ENCODE results near the gene LMNA. TPM values are rescaled to one million over a fixed set of nuclear protein-coding genes. Genes with fewer than 3 reads are reported as not detected.

The LMNA gene
- total and polyA plus RNA-seq, 2 experiments from 2014 or later: 208 to 345 TPM

DNA sequence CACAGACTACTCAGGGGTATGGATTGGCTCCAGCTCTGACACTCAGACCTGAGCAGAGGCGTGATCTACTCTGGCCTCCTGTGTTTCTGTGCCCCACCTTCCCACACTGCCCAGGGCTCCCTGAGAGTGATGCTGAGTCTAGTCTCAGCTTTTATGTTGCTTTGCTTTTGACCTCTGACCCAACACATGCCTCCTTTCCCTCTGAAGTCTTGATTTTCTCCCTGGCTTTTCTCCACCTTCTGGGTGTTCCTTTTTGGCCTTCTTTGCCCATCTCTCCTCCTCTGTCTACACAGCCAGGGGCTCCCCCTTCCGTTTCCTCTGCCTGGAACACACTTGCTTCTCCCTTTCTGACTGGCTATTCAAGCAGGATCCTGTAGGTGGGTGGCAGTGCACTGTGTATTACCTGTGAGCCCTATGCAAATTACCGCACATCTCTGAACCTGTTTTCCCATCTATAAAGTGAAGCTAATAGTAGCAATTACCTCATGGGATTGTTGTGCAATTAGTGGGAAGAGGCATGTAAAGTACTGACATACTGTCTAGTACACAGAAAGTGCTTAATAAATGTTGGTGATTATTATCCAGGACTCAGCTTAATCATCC is 18.5 kb upstream of the LMNA start:
- Histone ChIP-seq H3K4me3 (no peak overlapping the region), H3K79me2 (peaks cover 87% of the 10 kb centered on the region), H3K9me2 (replicated peaks; ENCODE audit: insufficient read depth) (no peaks in the 10 kb centered on the region), H3K27me3 (no peaks in the 10 kb centered on the region), H3K4me2 (no peak overlapping the region), H3K9me3 (ENCODE audit: low read depth) (no peaks in the 10 kb centered on the region), H2AFZ (no peak overlapping the region), H3K36me3 (replicated peaks; ENCODE audit: insufficient read depth, low read depth) (no peaks in the 10 kb centered on the region), H3K4me1 (ENCODE audit: insufficient read depth) (peaks cover 15% of the 10 kb centered on the region), H4K20me1 (ENCODE audit: insufficient read depth, poor library complexity, severe bottlenecking) (no peaks in the 10 kb centered on the region), H3K27ac (peak overlapping the region; percentile 84)
- 94% methylated on average over 3 of the region's 3 CpGs for WGBS (ENCODE audit: low lambda C conversion rate, missing lambda C conversion rate)
- TF ChIP-seq EZH2 (IDR thresholded peaks at IDR 0.05; ENCODE audit: borderline replicate concordance) (no peak), CTCF (IDR thresholded peaks at IDR 0.05; ENCODE audit: poor library complexity) (no peak), EZH2phosphoT487 (IDR thresholded peaks at IDR 0.05; ENCODE audit: low read depth, severe bottlenecking, unreplicated experiment) (no peak)
- no peak for DNase-seq (ENCODE audit: low spot score)

DNA sequence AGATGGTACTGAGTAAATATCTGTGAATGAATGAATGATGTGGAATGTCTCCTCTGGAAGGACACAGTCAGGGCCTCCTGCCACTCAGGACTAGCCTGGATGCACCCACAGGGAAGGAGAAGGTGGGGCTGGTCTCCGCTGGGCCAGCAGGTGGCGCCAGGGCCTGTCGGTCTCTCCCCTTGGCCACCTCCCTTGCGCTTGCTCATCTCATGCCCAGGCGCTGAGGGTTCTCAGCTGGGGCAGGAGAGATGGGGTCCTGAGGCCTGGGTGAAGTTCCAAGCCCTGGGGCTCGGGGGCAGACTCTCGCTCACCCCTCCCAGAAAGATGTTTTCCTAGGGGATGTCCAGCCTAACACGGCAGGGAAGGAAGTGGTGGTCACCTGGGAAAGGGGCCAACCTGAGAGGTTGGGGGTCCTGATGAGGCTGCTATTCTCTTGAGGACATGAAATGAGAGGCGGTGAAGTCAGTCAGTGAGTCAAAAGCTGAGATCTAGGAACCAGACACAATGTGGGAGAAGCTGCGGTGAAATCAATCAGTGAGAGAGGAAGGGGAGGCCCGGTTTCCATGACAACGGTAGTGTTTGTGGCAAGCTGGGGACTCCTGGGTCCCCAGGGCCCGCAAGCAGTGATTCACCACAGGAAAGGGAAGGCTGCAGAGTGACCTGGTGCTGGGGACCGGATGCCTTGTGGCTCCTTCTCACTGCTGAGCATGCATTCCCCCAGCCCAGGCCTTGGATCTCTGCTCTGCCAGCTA is 17.7 kb upstream of the LMNA start:
- peak; percentile 92 for DNase-seq (ENCODE audit: low spot score)
- H3K9me2 ChIP-seq (replicated peaks; ENCODE audit: insufficient read depth): no peaks in the 10 kb centered on the region
- no peaks in the 10 kb centered on the region for H3K27me3 ChIP-seq
- no peaks in the 10 kb centered on the region for H3K36me3 ChIP-seq (replicated peaks; ENCODE audit: insufficient read depth, low read depth)
- H3K4me1 ChIP-seq (ENCODE audit: insufficient read depth): peaks cover 16% of the 10 kb centered on the region
- H3K79me2 ChIP-seq: peaks cover 82% of the 10 kb centered on the region
- H2AFZ ChIP-seq: no peak overlapping the region
- H3K27ac ChIP-seq: peak overlapping the region; percentile 84
- no peak overlapping the region for H3K4me3 ChIP-seq
- H3K9me3 ChIP-seq (ENCODE audit: low read depth): no peaks in the 10 kb centered on the region
- TF ChIP-seq EZH2phosphoT487 (IDR thresholded peaks at IDR 0.05; ENCODE audit: low read depth, severe bottlenecking, unreplicated experiment) (no peak), EZH2 (IDR thresholded peaks at IDR 0.05; ENCODE audit: borderline replicate concordance) (no peak), CTCF (IDR thresholded peaks at IDR 0.05; ENCODE audit: poor library complexity) (peak; percentile 90)
- whole genome bisulfite sequencing (ENCODE audit: low lambda C conversion rate, missing lambda C conversion rate): 53% methylated on average over 14 of the region's 14 CpGs
- no peaks in the 10 kb centered on the region for H4K20me1 ChIP-seq (ENCODE audit: insufficient read depth, poor library complexity, severe bottlenecking)
- H3K4me2 ChIP-seq: no peak overlapping the region

- no peak overlapping the region for H3K4me2 ChIP-seq
- no peak for TF ChIP-seq EZH2 (IDR thresholded peaks at IDR 0.05; ENCODE audit: borderline replicate concordance)
- no peak for TF ChIP-seq CTCF (IDR thresholded peaks at IDR 0.05; ENCODE audit: poor library complexity)
- TF ChIP-seq EZH2phosphoT487 (IDR thresholded peaks at IDR 0.05; ENCODE audit: low read depth, severe bottlenecking, unreplicated experiment): no peak
These were observed 16.9 kb upstream of the LMNA start for GRCh38 chr1:156097499-156098178.

More at GRCh38 chr1:156097499-156098178, 16.9 kb upstream of the LMNA start:
- H2AFZ ChIP-seq: no peak overlapping the region
- peaks cover 23% of the 10 kb centered on the region for H3K4me1 ChIP-seq (ENCODE audit: insufficient read depth)
- no peaks in the 10 kb centered on the region for H4K20me1 ChIP-seq (ENCODE audit: insufficient read depth, poor library complexity, severe bottlenecking)
- H3K36me3 ChIP-seq (replicated peaks; ENCODE audit: insufficient read depth, low read depth): no peaks in the 10 kb centered on the region
- no peaks in the 10 kb centered on the region for H3K27me3 ChIP-seq
- DNase-seq (ENCODE audit: low spot score): no peak
- H3K4me3 ChIP-seq: no peak overlapping the region
- peaks cover 82% of the 10 kb centered on the region for H3K79me2 ChIP-seq
- peak overlapping the region; percentile 84 for H3K27ac ChIP-seq
- H3K9me3 ChIP-seq (ENCODE audit: low read depth): no peaks in the 10 kb centered on the region
- WGBS (ENCODE audit: low lambda C conversion rate, missing lambda C conversion rate): 93% methylated on average over 9 of the region's 9 CpGs
- H3K9me2 ChIP-seq (replicated peaks; ENCODE audit: insufficient read depth): no peaks in the 10 kb centered on the region

Measured in hepatocyte (in vitro differentiated cells).